Endothelial cell of umbilical vein (primary cell): ENCODE measurements around the gene ALK.

Source experiments
- CTCF ChIP-seq, 2 donors: IDR thresholded peaks; 1 replicate in 1 of 2; 2 replicates in 1 of 2; pipeline ENCODE4 v1.5.1; 2011; ENCODE audit warnings: low read length in 2 of 2, mild to moderate bottlenecking in 2 of 2, moderate library complexity in 2 of 2, control low read depth in 1 of 2, inconsistent platforms in 1 of 2, low read depth in 1 of 2; ENCODE audit not compliant: insufficient read depth in 1 of 2; ENCODE audit errors: extremely low read depth in 1 of 2
- EZH2 ChIP-seq: IDR thresholded peaks from 2 replicates; pipeline ENCODE4 v1.6.1; 2012; ENCODE audit warnings: borderline replicate concordance, low read depth, mild to moderate bottlenecking, moderate library complexity, low read length, inconsistent platforms; ENCODE audit not compliant: severe bottlenecking
- FOS ChIP-seq: IDR thresholded peaks from 2 replicates; pipeline ENCODE4 v1.6.1; 2011; ENCODE audit warnings: mild to moderate bottlenecking, low read length, moderate library complexity, borderline replicate concordance; ENCODE audit not compliant: insufficient read depth
- POLR2A ChIP-seq: IDR thresholded peaks from 2 replicates; pipeline ENCODE4 v1.6.1; 2012; ENCODE audit warnings: low read depth, mild to moderate bottlenecking, control low read depth, low read length
- POLR2AphosphoS5 ChIP-seq: IDR thresholded peaks from 2 replicates; pipeline ENCODE4 v1.6.1; 2012; ENCODE audit warnings: low read depth, mild to moderate bottlenecking, control low read depth, low read length, moderate library complexity; ENCODE audit not compliant: insufficient read depth

- TF ChIP-seq EZH2 (no peak), CTCF (IDR thresholded peaks at IDR 0.05; ENCODE audit: extremely low read depth in 1 of 2, insufficient read depth in 1 of 2, low read depth in 1 of 2, low read length in 2 of 2) (no peak), POLR2A (no peak), POLR2AphosphoS5 (no peak), FOS (no peak)
Measured at GRCh38 chr2:29526587-29527586, 394.5 kb downstream of the ALK start.
